Measurements from ENCODE around the gene CCDC12.
"Not testable (repeated sequence)": the region's sequence is repeated elsewhere in the genome, so short reads cannot be mapped to it uniquely, and the experiment has no call there.

CCDC12 gene

GRCh38 chr3:46982546-46982945, 6.0 kb upstream of the CCDC12 start:
- no peak overlapping the region for H3K4me3 ChIP-seq (ENCODE audit: low read depth, low read length)

GRCh38 chr3:46981932-46982471, 5.5 kb upstream of the CCDC12 start:
- no peak overlapping the region for H3K4me3 ChIP-seq (ENCODE audit: low read depth, low read length)

GRCh38 chr3:46979958-46980497, 3.5 kb upstream of the CCDC12 start:
- peak overlapping the region; percentile 53 for H3K4me3 ChIP-seq (ENCODE audit: low read depth, low read length)

- H3K4me3 ChIP-seq (ENCODE audit: low read depth, low read length) = peak within 1 kb of the TSS; percentile 53
Measured at GRCh38 chr3:46978985-46979944, 2.7 kb upstream of the CCDC12 start, which contains the start of gene NBEAL2. Gene NBEAL2 (plus strand): TSS chr3:46979666. CDS start chr3:46979862, 196 bp downstream.

GRCh38 chr3:46978381-46978780, 1.8 kb upstream of the CCDC12 start:
- H3K4me3 ChIP-seq (ENCODE audit: low read depth, low read length) = no peak overlapping the region

GRCh38 chr3:46977811-46978195, 1.3 kb upstream of the CCDC12 start:
- no peak overlapping the region for H3K4me3 ChIP-seq (ENCODE audit: low read depth, low read length)

GRCh38 chr3:46974421-46975171, 1.9 kb downstream of the CCDC12 start:
- H3K4me3 ChIP-seq (ENCODE audit: low read depth, low read length) = no peak overlapping the region

- H3K4me3 ChIP-seq (ENCODE audit: low read depth, low read length) = no peak overlapping the region
Measured at GRCh38 chr3:46972396-46972795, 4.1 kb downstream of the CCDC12 start.

GRCh38 chr3:46971742-46972141, 4.8 kb downstream of the CCDC12 start:
- H3K4me3 ChIP-seq (ENCODE audit: low read depth, low read length) = no peak overlapping the region

GRCh38 chr3:46971151-46971550, 5.4 kb downstream of the CCDC12 start:
- H3K4me3 ChIP-seq (ENCODE audit: low read depth, low read length) = no peak overlapping the region

GRCh38 chr3:46970391-46971091, 6.0 kb downstream of the CCDC12 start:
- H3K4me3 ChIP-seq (ENCODE audit: low read depth, low read length) = no peak overlapping the region

- no peak overlapping the region for H3K4me3 ChIP-seq (ENCODE audit: low read depth, low read length)
Measured at GRCh38 chr3:46968783-46969428, 7.6 kb downstream of the CCDC12 start.

GRCh38 chr3:46966811-46967210, 9.7 kb downstream of the CCDC12 start:
- H3K4me3 ChIP-seq (ENCODE audit: low read depth, low read length) = no peak overlapping the region

- H3K4me3 ChIP-seq (ENCODE audit: low read depth, low read length) = no peak overlapping the region
Measured at GRCh38 chr3:46965151-46965550, 11.4 kb downstream of the CCDC12 start.

GRCh38 chr3:46964038-46964590, 12.4 kb downstream of the CCDC12 start:
- H3K4me3 ChIP-seq (ENCODE audit: low read depth, low read length) = not testable (repeated sequence)

- no peak overlapping the region for H3K4me3 ChIP-seq (ENCODE audit: low read depth, low read length)
Measured at GRCh38 chr3:46962990-46963389, 13.6 kb downstream of the CCDC12 start.

GRCh38 chr3:46962427-46962826, 14.1 kb downstream of the CCDC12 start:
- no peak overlapping the region for H3K4me3 ChIP-seq (ENCODE audit: low read depth, low read length)

GRCh38 chr3:46960835-46961234, 15.7 kb downstream of the CCDC12 start:
- no peak overlapping the region for H3K4me3 ChIP-seq (ENCODE audit: low read depth, low read length)

GRCh38 chr3:46960081-46960701, 16.4 kb downstream of the CCDC12 start:
- H3K4me3 ChIP-seq (ENCODE audit: low read depth, low read length) = no peak overlapping the region

- no peak overlapping the region for H3K4me3 ChIP-seq (ENCODE audit: low read depth, low read length)
Measured at GRCh38 chr3:46959161-46959511, 17.4 kb downstream of the CCDC12 start.

Measured in iPS-11a (cell line).